ENCODE data around the gene NINL. TPM values are rescaled to one million over a fixed set of nuclear protein-coding genes. Genes with fewer than 3 reads are reported as not detected.

NINL gene
- total RNA-seq, 4 donors from 2014 or later, result 3.0 to 5.8 (median 3.7) TPM

GRCh38 chr20:25511183-25511582 lies 74.1 kb downstream of the NINL start:
- H3K36me3 ChIP-seq, result peaks cover 7 to 85% (median 42%) of the 10 kb centered on the region in 4 donors
- H3K27me3 ChIP-seq, result no peaks in the 10 kb centered on the region
- DNase-seq (ENCODE audit: extremely low spot score), result no peak
- H3K9me3 ChIP-seq, result peaks cover 0 to 24% (median 12%) of the 10 kb centered on the region in 4 donors
- no peak overlapping the region for H3K27ac ChIP-seq (replicated peaks in 1 of 4)
- TF ChIP-seq POLR2AphosphoS5 (IDR thresholded peaks at IDR 0.05), result no peak
- TF ChIP-seq CTCF (IDR thresholded peaks at IDR 0.05), result no peak
- TF ChIP-seq EP300 (IDR thresholded peaks at IDR 0.05), result no peak
- no peak for TF ChIP-seq POLR2A (IDR thresholded peaks at IDR 0.05; ENCODE audit: low read depth)
- 93% methylated on average over 5 of the region's 10 CpGs for WGBS
- H3K4me1 ChIP-seq, result peaks cover 0 to 14% (median 9%) of the 10 kb centered on the region in 4 donors
- intact Hi-C loops (cut with DNase I), result no loop called here
- no peak overlapping the region for H3K4me3 ChIP-seq

GRCh38 chr20:25510721-25511120 lies 74.6 kb downstream of the NINL start:
- peaks cover 0 to 14% (median 9%) of the 10 kb centered on the region in 4 donors for H3K4me1 ChIP-seq
- no peaks in the 10 kb centered on the region for H3K27me3 ChIP-seq
- no peak for TF ChIP-seq POLR2AphosphoS5 (IDR thresholded peaks at IDR 0.05)
- no peak for TF ChIP-seq POLR2A (IDR thresholded peaks at IDR 0.05; ENCODE audit: low read depth)
- no peak for TF ChIP-seq CTCF (IDR thresholded peaks at IDR 0.05)
- no peak for TF ChIP-seq EP300 (IDR thresholded peaks at IDR 0.05)
- 91% methylated on average over 7 of the region's 7 CpGs for WGBS
- peaks cover 0 to 20% (median 12%) of the 10 kb centered on the region in 4 donors for H3K9me3 ChIP-seq
- DNase-seq (ENCODE audit: extremely low spot score), result no peak
- H3K36me3 ChIP-seq, result peaks cover 7 to 85% (median 40%) of the 10 kb centered on the region in 4 donors
- intact Hi-C loops (cut with DNase I), result no loop called here
- no peak overlapping the region for H3K4me3 ChIP-seq
- no peak overlapping the region for H3K27ac ChIP-seq (replicated peaks in 1 of 4)

- DNase-seq (ENCODE audit: extremely low spot score), result no peak
- Histone ChIP-seq H3K4me1 (peaks cover 0 to 14% (median 9%) of the 10 kb centered on the region in 4 donors), H3K27ac (replicated peaks in 1 of 4) (no peak overlapping the region), H3K9me3 (peaks cover 0 to 15% (median 11%) of the 10 kb centered on the region in 4 donors), H3K27me3 (no peaks in the 10 kb centered on the region), H3K36me3 (peaks cover 7 to 80% (median 38%) of the 10 kb centered on the region in 4 donors), H3K4me3 (no peak overlapping the region)
- TF ChIP-seq EP300 (IDR thresholded peaks at IDR 0.05) (no peak), POLR2AphosphoS5 (IDR thresholded peaks at IDR 0.05) (no peak), CTCF (IDR thresholded peaks at IDR 0.05) (no peak), POLR2A (IDR thresholded peaks at IDR 0.05; ENCODE audit: low read depth) (no peak)
- 93% methylated on average over 5 of the region's 8 CpGs for WGBS
- intact Hi-C loops (cut with DNase I), result no loop called here
Observed at GRCh38 chr20:25510202-25510601, 75.1 kb downstream of the NINL start.

- H3K36me3 ChIP-seq, result peaks cover 7 to 80% (median 37%) of the 10 kb centered on the region in 4 donors
- no peaks in the 10 kb centered on the region for H3K27me3 ChIP-seq
- H3K27ac ChIP-seq (replicated peaks in 1 of 4), result no peak overlapping the region
- peaks cover 0 to 4% (median 1%) of the 10 kb centered on the region in 4 donors for H3K9me3 ChIP-seq
- 98% methylated on average over 5 of the region's 5 CpGs for WGBS
- intact Hi-C loops (cut with DNase I), result no loop called here
- no peak for DNase-seq (ENCODE audit: extremely low spot score)
- H3K4me3 ChIP-seq, result no peak overlapping the region
- TF ChIP-seq CTCF (IDR thresholded peaks at IDR 0.05) (no peak), POLR2AphosphoS5 (IDR thresholded peaks at IDR 0.05) (no peak), POLR2A (IDR thresholded peaks at IDR 0.05; ENCODE audit: low read depth) (no peak), EP300 (IDR thresholded peaks at IDR 0.05) (no peak)
- H3K4me1 ChIP-seq, result peaks cover 0 to 14% (median 9%) of the 10 kb centered on the region in 4 donors
Observed at GRCh38 chr20:25509084-25509483, 76.2 kb downstream of the NINL start.

Measured in esophagus muscularis mucosa (tissue), 4 donors.